Peyer's patch (tissue), 4 donors: Measurements from ENCODE around the gene AOC1.

ENCODE experiments used
- POLR2A ChIP-seq, 2 donors: fragments of 450-650 bp; IDR thresholded peaks; one replicate each; pipeline ENCODE4 v1.5.1; 2017; ENCODE audit warnings: antibody characterized with exemption in 2 of 2, mild to moderate bottlenecking in 2 of 2, moderate library complexity in 2 of 2
- TF ChIP-seq, protein P1 (sequence below), 6 experiments: fragments of 450-650 bp in 4 of 6; fragments of 200-600 bp in 2 of 6; sonication (generic) in 1 of 6; IDR thresholded peaks; one replicate each; pipeline ENCODE4 v1.5.1; 2017 to 2019; ENCODE audit warnings: antibody characterized with exemption in 6 of 6, mild to moderate bottlenecking in 3 of 6, moderate library complexity in 1 of 6

DNA sequence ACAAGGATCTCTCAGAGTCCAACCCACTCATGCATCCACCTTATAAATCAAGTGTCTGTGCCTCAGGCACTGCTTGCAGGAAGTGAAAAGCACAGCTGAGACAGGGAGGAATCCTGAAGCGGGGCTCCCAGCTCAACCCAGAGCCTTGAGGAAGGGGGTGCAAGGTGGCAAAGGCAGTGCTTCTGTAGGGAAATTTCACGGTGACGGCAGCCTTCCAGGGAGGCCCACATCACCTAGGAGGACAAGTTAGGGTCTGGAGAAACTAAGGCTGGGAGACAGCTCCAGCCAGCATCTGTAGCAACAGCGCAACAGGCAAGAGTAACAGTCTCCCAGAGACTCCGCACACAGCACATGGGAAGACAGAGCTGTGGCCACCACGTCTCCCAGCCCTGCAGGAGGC, 2.7 kb downstream of the AOC1 start:
- TF ChIP-seq, protein P1, sequence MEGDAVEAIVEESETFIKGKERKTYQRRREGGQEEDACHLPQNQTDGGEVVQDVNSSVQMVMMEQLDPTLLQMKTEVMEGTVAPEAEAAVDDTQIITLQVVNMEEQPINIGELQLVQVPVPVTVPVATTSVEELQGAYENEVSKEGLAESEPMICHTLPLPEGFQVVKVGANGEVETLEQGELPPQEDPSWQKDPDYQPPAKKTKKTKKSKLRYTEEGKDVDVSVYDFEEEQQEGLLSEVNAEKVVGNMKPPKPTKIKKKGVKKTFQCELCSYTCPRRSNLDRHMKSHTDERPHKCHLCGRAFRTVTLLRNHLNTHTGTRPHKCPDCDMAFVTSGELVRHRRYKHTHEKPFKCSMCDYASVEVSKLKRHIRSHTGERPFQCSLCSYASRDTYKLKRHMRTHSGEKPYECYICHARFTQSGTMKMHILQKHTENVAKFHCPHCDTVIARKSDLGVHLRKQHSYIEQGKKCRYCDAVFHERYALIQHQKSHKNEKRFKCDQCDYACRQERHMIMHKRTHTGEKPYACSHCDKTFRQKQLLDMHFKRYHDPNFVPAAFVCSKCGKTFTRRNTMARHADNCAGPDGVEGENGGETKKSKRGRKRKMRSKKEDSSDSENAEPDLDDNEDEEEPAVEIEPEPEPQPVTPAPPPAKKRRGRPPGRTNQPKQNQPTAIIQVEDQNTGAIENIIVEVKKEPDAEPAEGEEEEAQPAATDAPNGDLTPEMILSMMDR (IDR thresholded peaks at IDR 0.05) = no peak
- TF ChIP-seq POLR2A (IDR thresholded peaks at IDR 0.05) = no peak
